HepG2 (cell line): ENCODE results near the gene CFAP97. TPM values are rescaled to one million over a fixed set of nuclear protein-coding genes. Genes with fewer than 3 reads are reported as not detected.

Source experiments
- ATAC-seq: fragments of 200-7000 bp; cut with Tn5 transposase; 3 replicates; pipeline ENCODE4 v1.9.1; 2020; ENCODE audit warnings: mild to moderate bottlenecking, moderate library complexity
- BruUV-seq: library from RNA; stranded (reverse); fragments of 400-500 nt; replicated peaks from 2 replicates; lab custom pipeline; 2021; lab: Mats Ljungman, UMichigan
- CTCF ChIA-PET: fragments of 300-600 bp; formaldehyde crosslinking; extraction: SDS; loops from one replicate; lab custom pipeline; 2021; ENCODE audit warnings: low total read pairs, inconsistent platforms, low intra/inter-chr PET ratio; lab: Yijun Ruan, JAX
- POLR2A ChIA-PET: fragments of 350-600 bp; sonication (Branson Sonifier 250); formaldehyde crosslinking; loops from one replicate; lab custom pipeline; 2020; ENCODE audit warnings: antibody characterized with exemption, inconsistent platforms; lab: Yijun Ruan, JAX
- DNase-seq: peaks from one replicate; pipeline ENCODE4 v3.0.0-alpha.2; 2015; ENCODE audit warnings: low spot score
- FAIRE-seq: peaks from 3 replicates; lab custom pipeline; 2011; peaks lifted over from hg19 to GRCh38; lab: Jason Lieb, UNC
- H2AFZ ChIP-seq: one replicate; pipeline ENCODE4 v1.6.1; 2011; ENCODE audit warnings: low read length, inconsistent platforms
- H3K27ac ChIP-seq: fragments of 300-600 bp; 3 replicates; pipeline ENCODE4 v1.8.0; 2011; ENCODE audit warnings: mixed run types, mild to moderate bottlenecking, mixed read lengths, low read length, inconsistent platforms; ENCODE audit not compliant: insufficient read depth; ENCODE audit errors: extremely low read length
- H3K27me3 ChIP-seq, 2 experiments: fragments of 200-600 bp in 1 of 2; 2 replicates in 1 of 2; 3 replicates in 1 of 2; pipeline versions ENCODE4 v1.6.0 to v1.8.0; 2011; ENCODE audit warnings: low read length in 2 of 2, mild to moderate bottlenecking in 2 of 2, moderate library complexity in 2 of 2, inconsistent platforms in 1 of 2; ENCODE audit not compliant: insufficient read depth in 2 of 2, control insufficient read depth in 1 of 2
- H3K36me3 ChIP-seq, 2 experiments: fragments of 200-600 bp in 1 of 2; replicated peaks in 1 of 2; 2 replicates in 1 of 2; 3 replicates in 1 of 2; pipeline versions ENCODE4 v1.5.1 to v1.8.0; 2011; ENCODE audit warnings: low read length in 2 of 2, inconsistent platforms in 1 of 2; ENCODE audit not compliant: insufficient read depth in 2 of 2, control insufficient read depth in 1 of 2
- H3K4me1 ChIP-seq: 2 replicates; pipeline ENCODE4 v1.5.1; 2012; ENCODE audit warnings: low read length, inconsistent platforms; ENCODE audit not compliant: insufficient read depth
- H3K4me2 ChIP-seq: 2 replicates; pipeline ENCODE4 v1.6.0; 2011; ENCODE audit warnings: low read depth, low read length, inconsistent platforms
- H3K4me3 ChIP-seq, 3 experiments: fragments of 200-600 bp in 1 of 3; sonication (generic), shearing (Covaris generic) in 1 of 3; replicated peaks in 1 of 3; 2 replicates each; pipeline ENCODE4 v1.5.1; 2011 to 2016; ENCODE audit warnings: low read length in 3 of 3, inconsistent platforms in 2 of 3, low read depth in 2 of 3, mild to moderate bottlenecking in 2 of 3, control low read depth in 1 of 3, mixed read lengths in 1 of 3; ENCODE audit not compliant: insufficient read depth in 1 of 3
- H3K79me2 ChIP-seq: one replicate; pipeline ENCODE4 v1.6.1; 2011; ENCODE audit warnings: low read length, inconsistent platforms; ENCODE audit not compliant: insufficient read depth
- H3K9ac ChIP-seq: 2 replicates; pipeline ENCODE4 v1.6.0; 2011; ENCODE audit warnings: mild to moderate bottlenecking, low read depth, low read length, inconsistent platforms; ENCODE audit not compliant: insufficient read depth
- H3K9me3 ChIP-seq: 2 replicates; pipeline ENCODE4 v1.5.1; 2012; ENCODE audit warnings: mild to moderate bottlenecking, low read length
- H4K20me1 ChIP-seq: 2 replicates; pipeline ENCODE4 v1.6.0; 2011; ENCODE audit warnings: inconsistent platforms, mild to moderate bottlenecking, low read length, moderate library complexity; ENCODE audit not compliant: insufficient read depth
- HNRNPUL1 ChIP-seq: fragments of 200-400 bp; formaldehyde crosslinking; IDR thresholded peaks from 2 replicates; pipeline ENCODE4 v1.6.1; 2017; ENCODE audit warnings: low read depth, mild to moderate bottlenecking, low read length, moderate library complexity
- MED1 ChIP-seq: sonication (generic); formaldehyde crosslinking; IDR thresholded peaks from 2 replicates; pipeline ENCODE4 v1.4.0; 2020; ENCODE audit warnings: missing genetic modification reagents
- REXO4 ChIP-seq: sonication (generic); formaldehyde crosslinking; IDR thresholded peaks from 2 replicates; pipeline ENCODE4 v1.8.0; 2022; ENCODE audit warnings: missing genetic modification reagents, mild to moderate bottlenecking, borderline replicate concordance
- ZMYM4 ChIP-seq: sonication (generic); formaldehyde crosslinking; IDR thresholded peaks from 2 replicates; pipeline ENCODE4 v1.8.1; 2023; ENCODE audit warnings: mild to moderate bottlenecking, missing genetic modification reagents
- ZNF501 ChIP-seq: sonication (generic); formaldehyde crosslinking; IDR thresholded peaks from 2 replicates; pipeline ENCODE4 v1.5.1; 2020; ENCODE audit warnings: mild to moderate bottlenecking, moderate library complexity, missing genetic modification reagents
- ZSCAN12 ChIP-seq: sonication (generic); formaldehyde crosslinking; IDR thresholded peaks from 2 replicates; pipeline ENCODE4 v1.9.0; 2021; ENCODE audit warnings: mild to moderate bottlenecking, missing genetic modification reagents
- ZSCAN9 ChIP-seq: IDR thresholded peaks from 2 replicates; pipeline ENCODE4 v1.6.1; 2016; ENCODE audit warnings: borderline replicate concordance
- WGBS: methylation state at CpG from one replicate; pipeline ENCODE4 v1.1.6; 2017; ENCODE audit warnings: low lambda C conversion rate; 5-methylcytosine and 5-hydroxymethylcytosine counted together
- in situ Hi-C: cut with HindIII; loops from 2 replicates; pipeline ENCODE4 v1.10.0; 2017; ENCODE audit warnings: low pct_unique_long_range_greater_than_20kb; ENCODE audit not compliant: extremely low pct_ligation_motif_present
- intact Hi-C: fragments of 100-400 bp; cut with micrococcal nuclease; formaldehyde crosslinking; loops from one replicate; pipeline ENCODE4 v1.10.0; 2022; ENCODE audit not compliant: unreplicated experiment
- polyA plus RNA-seq, 8 experiments: library from polyadenylated mRNA; depleted of rRNA in 3 of 8; stranded (reverse) in 7 of 8; unstranded in 1 of 8; fragments of >200 nt; fragmentation: Illumina TruSeq in 4 of 8; extraction: Trizol in 4 of 8; gene quantifications; 2 replicates each; pipeline versions ENCODE4 v1.2.1 to v1.2.3, GENCODE V29; 2011 to 2016; ENCODE audit warnings: low read depth in 4 of 8, missing spikeins in 1 of 8, mixed read lengths in 1 of 8; ENCODE audit not compliant: insufficient read depth in 1 of 8
- total RNA-seq, 5 experiments: library from RNA; depleted of rRNA; stranded (reverse); fragments of >200 nt; fragmentation: Illumina TruSeq; extraction: Trizol; gene quantifications; 2 replicates each; pipeline ENCODE4 v1.2.3, GENCODE V29; 2016; ENCODE audit warnings: low read depth in 1 of 5
- TF ChIP-seq, protein P1 (sequence below): sonication (generic); formaldehyde crosslinking; IDR thresholded peaks from 2 replicates; pipeline ENCODE4 v1.4.0; 2020; ENCODE audit warnings: missing genetic modification reagents
- TF ChIP-seq, protein P2 (sequence below): sonication (generic); formaldehyde crosslinking; IDR thresholded peaks from 2 replicates; pipeline ENCODE4 v1.4.0; 2020; ENCODE audit warnings: missing genetic modification reagents, borderline replicate concordance
- TF ChIP-seq, protein P3 (sequence below): sonication (generic); formaldehyde crosslinking; IDR thresholded peaks from 2 replicates; pipeline ENCODE4 v1.5.0; 2020; ENCODE audit warnings: mild to moderate bottlenecking, missing genetic modification reagents
- TF ChIP-seq, protein P4 (sequence below): sonication (generic); formaldehyde crosslinking; IDR thresholded peaks from 2 replicates; pipeline ENCODE4 v1.4.0; 2020; ENCODE audit warnings: missing genetic modification reagents

Gene CFAP97
- total and polyA plus RNA-seq, 2 of the 13 experiments (the other 11 are each of a cell fraction or from before 2014, with no cell fraction given) = 32.1 to 44.4 TPM

DNA sequence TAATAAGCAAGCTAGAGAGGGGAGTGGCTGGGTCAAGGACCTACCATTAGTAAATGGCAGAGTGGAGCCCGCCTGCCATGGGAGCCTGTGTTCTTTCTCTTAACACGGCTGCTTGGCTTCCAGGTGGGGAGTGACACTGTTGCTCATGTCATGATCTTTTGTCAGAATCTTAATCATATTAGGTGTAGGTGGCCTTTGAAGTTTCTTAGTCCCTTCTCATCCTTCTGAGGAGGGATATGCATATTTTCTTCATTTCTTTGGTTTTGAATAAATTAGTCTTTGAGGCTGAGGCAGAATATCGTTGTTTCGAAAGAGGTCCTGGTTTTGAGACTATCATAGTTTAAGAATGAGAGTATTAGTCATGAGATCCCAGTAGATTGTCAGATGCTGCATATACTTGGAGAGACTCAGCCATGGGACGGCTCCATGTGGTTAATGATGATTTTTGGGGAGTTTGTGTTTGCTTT is 34.4 kb upstream of the CFAP97 start:
- peaks cover 14% of the 10 kb centered on the region for H4K20me1 ChIP-seq
- no TSS peak for BruUV-seq
- POLR2A ChIA-PET = no interaction called here
- WGBS = 93% methylated on average over 5 of the region's 5 CpGs
- H2AFZ ChIP-seq = no peak overlapping the region
- no peak overlapping the region for H3K4me3 ChIP-seq
- intact Hi-C loops (no loop called here), in situ Hi-C loops (no loop called here)
- H3K4me1 ChIP-seq = peaks cover 24% of the 10 kb centered on the region
- DNase-seq (no peak), ATAC-seq (no peak), FAIRE-seq (no peak)
- H3K4me2 ChIP-seq = no peak overlapping the region
- H3K27me3 ChIP-seq = no peaks in the 10 kb centered on the region
- CTCF ChIA-PET = no interaction called here
- H3K27ac ChIP-seq = no peak overlapping the region
- no peaks in the 10 kb centered on the region for H3K36me3 ChIP-seq
- H3K9me3 ChIP-seq = peaks cover 11% of the 10 kb centered on the region
- peaks cover 33% of the 10 kb centered on the region for H3K79me2 ChIP-seq
- no peak overlapping the region for H3K9ac ChIP-seq
- TF ChIP-seq HNRNPUL1 = no peak
- TF ChIP-seq, protein P1, sequence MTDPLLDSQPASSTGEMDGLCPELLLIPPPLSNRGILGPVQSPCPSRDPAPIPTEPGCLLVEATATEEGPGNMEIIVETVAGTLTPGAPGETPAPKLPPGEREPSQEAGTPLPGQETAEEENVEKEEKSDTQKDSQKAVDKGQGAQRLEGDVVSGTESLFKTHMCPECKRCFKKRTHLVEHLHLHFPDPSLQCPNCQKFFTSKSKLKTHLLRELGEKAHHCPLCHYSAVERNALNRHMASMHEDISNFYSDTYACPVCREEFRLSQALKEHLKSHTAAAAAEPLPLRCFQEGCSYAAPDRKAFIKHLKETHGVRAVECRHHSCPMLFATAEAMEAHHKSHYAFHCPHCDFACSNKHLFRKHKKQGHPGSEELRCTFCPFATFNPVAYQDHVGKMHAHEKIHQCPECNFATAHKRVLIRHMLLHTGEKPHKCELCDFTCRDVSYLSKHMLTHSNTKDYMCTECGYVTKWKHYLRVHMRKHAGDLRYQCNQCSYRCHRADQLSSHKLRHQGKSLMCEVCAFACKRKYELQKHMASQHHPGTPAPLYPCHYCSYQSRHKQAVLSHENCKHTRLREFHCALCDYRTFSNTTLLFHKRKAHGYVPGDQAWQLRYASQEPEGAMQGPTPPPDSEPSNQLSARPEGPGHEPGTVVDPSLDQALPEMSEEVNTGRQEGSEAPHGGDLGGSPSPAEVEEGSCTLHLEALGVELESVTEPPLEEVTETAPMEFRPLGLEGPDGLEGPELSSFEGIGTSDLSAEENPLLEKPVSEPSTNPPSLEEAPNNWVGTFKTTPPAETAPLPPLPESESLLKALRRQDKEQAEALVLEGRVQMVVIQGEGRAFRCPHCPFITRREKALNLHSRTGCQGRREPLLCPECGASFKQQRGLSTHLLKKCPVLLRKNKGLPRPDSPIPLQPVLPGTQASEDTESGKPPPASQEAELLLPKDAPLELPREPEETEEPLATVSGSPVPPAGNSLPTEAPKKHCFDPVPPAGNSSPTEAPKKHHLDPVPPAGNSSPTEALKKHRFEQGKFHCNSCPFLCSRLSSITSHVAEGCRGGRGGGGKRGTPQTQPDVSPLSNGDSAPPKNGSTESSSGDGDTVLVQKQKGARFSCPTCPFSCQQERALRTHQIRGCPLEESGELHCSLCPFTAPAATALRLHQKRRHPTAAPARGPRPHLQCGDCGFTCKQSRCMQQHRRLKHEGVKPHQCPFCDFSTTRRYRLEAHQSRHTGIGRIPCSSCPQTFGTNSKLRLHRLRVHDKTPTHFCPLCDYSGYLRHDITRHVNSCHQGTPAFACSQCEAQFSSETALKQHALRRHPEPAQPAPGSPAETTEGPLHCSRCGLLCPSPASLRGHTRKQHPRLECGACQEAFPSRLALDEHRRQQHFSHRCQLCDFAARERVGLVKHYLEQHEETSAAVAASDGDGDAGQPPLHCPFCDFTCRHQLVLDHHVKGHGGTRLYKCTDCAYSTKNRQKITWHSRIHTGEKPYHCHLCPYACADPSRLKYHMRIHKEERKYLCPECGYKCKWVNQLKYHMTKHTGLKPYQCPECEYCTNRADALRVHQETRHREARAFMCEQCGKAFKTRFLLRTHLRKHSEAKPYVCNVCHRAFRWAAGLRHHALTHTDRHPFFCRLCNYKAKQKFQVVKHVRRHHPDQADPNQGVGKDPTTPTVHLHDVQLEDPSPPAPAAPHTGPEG (CRISPR knock-in tag) = no peak
- TF ChIP-seq MED1 (CRISPR knock-in tag) = no peak
- no peak for TF ChIP-seq ZNF501
- TF ChIP-seq, protein P2, sequence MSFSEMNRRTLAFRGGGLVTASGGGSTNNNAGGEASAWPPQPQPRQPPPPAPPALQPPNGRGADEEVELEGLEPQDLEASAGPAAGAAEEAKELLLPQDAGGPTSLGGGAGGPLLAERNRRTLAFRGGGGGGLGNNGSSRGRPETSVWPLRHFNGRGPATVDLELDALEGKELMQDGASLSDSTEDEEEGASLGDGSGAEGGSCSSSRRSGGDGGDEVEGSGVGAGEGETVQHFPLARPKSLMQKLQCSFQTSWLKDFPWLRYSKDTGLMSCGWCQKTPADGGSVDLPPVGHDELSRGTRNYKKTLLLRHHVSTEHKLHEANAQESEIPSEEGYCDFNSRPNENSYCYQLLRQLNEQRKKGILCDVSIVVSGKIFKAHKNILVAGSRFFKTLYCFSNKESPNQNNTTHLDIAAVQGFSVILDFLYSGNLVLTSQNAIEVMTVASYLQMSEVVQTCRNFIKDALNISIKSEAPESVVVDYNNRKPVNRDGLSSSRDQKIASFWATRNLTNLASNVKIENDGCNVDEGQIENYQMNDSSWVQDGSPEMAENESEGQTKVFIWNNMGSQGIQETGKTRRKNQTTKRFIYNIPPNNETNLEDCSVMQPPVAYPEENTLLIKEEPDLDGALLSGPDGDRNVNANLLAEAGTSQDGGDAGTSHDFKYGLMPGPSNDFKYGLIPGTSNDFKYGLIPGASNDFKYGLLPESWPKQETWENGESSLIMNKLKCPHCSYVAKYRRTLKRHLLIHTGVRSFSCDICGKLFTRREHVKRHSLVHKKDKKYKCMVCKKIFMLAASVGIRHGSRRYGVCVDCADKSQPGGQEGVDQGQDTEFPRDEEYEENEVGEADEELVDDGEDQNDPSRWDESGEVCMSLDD (CRISPR knock-in tag) = no peak
- TF ChIP-seq, protein P3, sequence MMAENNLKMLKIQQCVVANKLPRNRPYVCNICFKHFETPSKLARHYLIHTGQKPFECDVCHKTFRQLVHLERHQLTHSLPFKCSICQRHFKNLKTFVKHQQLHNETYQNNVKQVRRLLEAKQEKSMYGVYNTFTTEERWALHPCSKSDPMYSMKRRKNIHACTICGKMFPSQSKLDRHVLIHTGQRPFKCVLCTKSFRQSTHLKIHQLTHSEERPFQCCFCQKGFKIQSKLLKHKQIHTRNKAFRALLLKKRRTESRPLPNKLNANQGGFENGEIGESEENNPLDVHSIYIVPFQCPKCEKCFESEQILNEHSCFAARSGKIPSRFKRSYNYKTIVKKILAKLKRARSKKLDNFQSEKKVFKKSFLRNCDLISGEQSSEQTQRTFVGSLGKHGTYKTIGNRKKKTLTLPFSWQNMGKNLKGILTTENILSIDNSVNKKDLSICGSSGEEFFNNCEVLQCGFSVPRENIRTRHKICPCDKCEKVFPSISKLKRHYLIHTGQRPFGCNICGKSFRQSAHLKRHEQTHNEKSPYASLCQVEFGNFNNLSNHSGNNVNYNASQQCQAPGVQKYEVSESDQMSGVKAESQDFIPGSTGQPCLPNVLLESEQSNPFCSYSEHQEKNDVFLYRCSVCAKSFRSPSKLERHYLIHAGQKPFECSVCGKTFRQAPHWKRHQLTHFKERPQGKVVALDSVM = no peak
- TF ChIP-seq REXO4 (CRISPR knock-in tag) = no peak
- TF ChIP-seq ZMYM4 (CRISPR knock-in tag) = no peak
- TF ChIP-seq ZSCAN12 = no peak
- TF ChIP-seq, protein P4, sequence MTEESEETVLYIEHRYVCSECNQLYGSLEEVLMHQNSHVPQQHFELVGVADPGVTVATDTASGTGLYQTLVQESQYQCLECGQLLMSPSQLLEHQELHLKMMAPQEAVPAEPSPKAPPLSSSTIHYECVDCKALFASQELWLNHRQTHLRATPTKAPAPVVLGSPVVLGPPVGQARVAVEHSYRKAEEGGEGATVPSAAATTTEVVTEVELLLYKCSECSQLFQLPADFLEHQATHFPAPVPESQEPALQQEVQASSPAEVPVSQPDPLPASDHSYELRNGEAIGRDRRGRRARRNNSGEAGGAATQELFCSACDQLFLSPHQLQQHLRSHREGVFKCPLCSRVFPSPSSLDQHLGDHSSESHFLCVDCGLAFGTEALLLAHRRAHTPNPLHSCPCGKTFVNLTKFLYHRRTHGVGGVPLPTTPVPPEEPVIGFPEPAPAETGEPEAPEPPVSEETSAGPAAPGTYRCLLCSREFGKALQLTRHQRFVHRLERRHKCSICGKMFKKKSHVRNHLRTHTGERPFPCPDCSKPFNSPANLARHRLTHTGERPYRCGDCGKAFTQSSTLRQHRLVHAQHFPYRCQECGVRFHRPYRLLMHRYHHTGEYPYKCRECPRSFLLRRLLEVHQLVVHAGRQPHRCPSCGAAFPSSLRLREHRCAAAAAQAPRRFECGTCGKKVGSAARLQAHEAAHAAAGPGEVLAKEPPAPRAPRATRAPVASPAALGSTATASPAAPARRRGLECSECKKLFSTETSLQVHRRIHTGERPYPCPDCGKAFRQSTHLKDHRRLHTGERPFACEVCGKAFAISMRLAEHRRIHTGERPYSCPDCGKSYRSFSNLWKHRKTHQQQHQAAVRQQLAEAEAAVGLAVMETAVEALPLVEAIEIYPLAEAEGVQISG = no peak
- TF ChIP-seq ZSCAN9 (CRISPR knock-in tag) = no peak
